A549 treated with Mapracorat at 1 μM for 4 hours (cell line): Measurements from ENCODE around the gene OR13C2. TPM values are rescaled to one million over a fixed set of nuclear protein-coding genes. Genes with fewer than 3 reads are reported as not detected.

Experiments
- total RNA-seq: library from RNA; stranded (reverse); fragments of 200-300 nt; extraction: Qiagen RNA extraction; gene quantifications from 5 replicates; pipeline ENCODE4 v1.2.3, GENCODE V29; 2022

OR13C2 gene
- total RNA-seq, result not detected in 5 replicates

GRCh38 chr9:104605527-104605926 is at the start of gene OR13C2:
OR13C2 (minus strand) TSS chr9:104605627; CDS start chr9:104605627, 0 bp downstream.

GRCh38 chr9:104618104-104618503 is 12.7 kb upstream of the OR13C2 start, which contains the start of gene OR13C9:
OR13C9 (minus strand) TSS chr9:104618204; CDS start chr9:104618204, 0 bp downstream.

GRCh38 chr9:104599313-104599712 is 6.1 kb downstream of the OR13C2 start, which contains the start of gene OR13C5:
OR13C5 (minus strand) TSS chr9:104599413; CDS start chr9:104599413, 0 bp downstream.

GRCh38 chr9:104568868-104569267 is 36.6 kb downstream of the OR13C2 start, which contains the start of gene OR13C8:
OR13C8 (plus strand) TSS chr9:104569168; CDS start chr9:104569168, 0 bp downstream.

Other genes starting within 250 kb of the OR13C2 start
- gene OR13F1, start 101.4 kb downstream of the OR13C2 start, total RNA-seq, result not detected in 5 replicates
- not detected in 5 replicates for gene OR13C4, start 78.4 kb downstream of the OR13C2 start, total RNA-seq
- not detected in 5 replicates for gene OR13C3, start 68.8 kb downstream of the OR13C2 start, total RNA-seq
- not detected in 5 replicates for gene OR13C8, start 36.5 kb downstream of the OR13C2 start, total RNA-seq
- not detected in 5 replicates for gene OR13C5, start 6.2 kb downstream of the OR13C2 start, total RNA-seq
- not detected in 5 replicates for gene OR13C9, start 12.6 kb upstream of the OR13C2 start, total RNA-seq
- gene OR13D1, start 88.9 kb upstream of the OR13C2 start, total RNA-seq, result not detected in 5 replicates
- gene NIPSNAP3A, start 142.1 kb upstream of the OR13C2 start, total RNA-seq, result 10.9 to 14.7 TPM (median 14.3 TPM) in 5 replicates
- gene NIPSNAP3B, start 158.5 kb upstream of the OR13C2 start, total RNA-seq, result 0.28 to 1.0 TPM (median 0.41 TPM) in 5 replicates